ENCODE measurements around the gene DMRTC1B. TPM values are rescaled to one million over a fixed set of nuclear protein-coding genes. Genes with fewer than 3 reads are reported as not detected.
A peak's percentile ranks its signal among the peaks of the same experiment; 100 is the strongest.
"Not testable (repeated sequence)": the region's sequence is repeated elsewhere in the genome, so short reads cannot be mapped to it uniquely, and the experiment has no call there.

Gene DMRTC1B, protein sequence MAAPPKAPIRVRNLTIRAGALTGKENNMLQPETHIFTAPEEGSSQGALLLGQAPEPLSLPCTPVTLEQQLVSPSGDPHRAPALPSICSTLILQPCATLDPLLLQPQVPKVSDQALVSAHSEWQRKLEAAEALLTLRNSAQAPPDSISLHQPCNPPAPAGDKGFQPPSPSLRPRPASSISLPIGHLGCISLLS
- total RNA-seq (2021) (0.14 to 0.22 TPM (median 0.21 TPM) in 3 replicates), Bru-seq, nascent RNA (percentile 4 among the genes with signal in this experiment)
- long read RNA-seq, experiment 1 = 0 reads
- long read RNA-seq, experiment 2 = 0 reads
- long read RNA-seq, experiment 3 = 0 reads

DNA sequence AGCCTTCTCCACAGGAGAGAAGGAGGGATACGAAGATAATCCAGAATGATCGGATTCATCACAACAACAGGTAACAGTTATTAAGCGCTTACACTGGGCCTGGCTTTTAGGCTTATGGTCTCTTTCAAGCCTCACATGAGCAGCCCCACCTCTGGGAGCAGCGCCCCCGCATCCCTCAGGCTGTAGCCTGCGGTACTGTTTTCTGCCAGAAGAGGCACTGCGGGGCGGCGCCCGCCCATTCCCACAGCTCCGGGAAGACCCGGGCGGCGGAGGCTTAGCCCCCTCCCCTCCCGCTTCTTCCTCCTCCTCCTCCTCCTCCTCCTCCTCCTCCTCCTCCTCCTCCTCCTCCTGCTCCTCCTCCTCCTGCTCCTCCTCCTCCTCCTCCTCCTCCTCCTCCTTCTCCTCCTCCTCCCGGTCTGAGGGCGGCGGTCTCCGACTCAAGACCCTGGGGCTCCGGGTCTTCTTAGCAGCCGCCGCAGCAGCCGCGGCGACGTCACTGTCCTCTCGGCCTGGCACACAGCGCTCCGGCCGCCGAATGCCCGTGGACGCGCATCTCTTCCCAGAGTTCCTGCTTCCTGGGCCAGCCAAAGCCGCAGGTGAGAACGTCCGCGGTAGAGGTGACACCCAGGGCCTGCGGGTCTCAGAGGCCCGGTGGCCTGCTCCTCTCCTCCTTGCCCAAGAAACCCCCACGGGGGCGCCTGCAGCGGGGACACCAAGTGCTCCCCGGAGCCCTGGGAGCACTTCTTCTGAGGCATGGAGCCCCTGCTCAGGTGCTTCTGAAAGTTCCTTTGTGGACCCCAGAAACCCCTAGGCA, at the start of gene DMRTC1B:
TSS of gene DMRTC1B (plus strand) at position 238 of the 814 bp plus-strand sequence. CDS start 68,246 bp downstream, outside the sequence.
- H3K27ac Mint-ChIP-seq; H3K4me1 Mint-ChIP-seq; DNase-seq (ENCODE audit: low spot score); CTCF ChIA-PET; POLR2A ChIA-PET; H3K27me3 Mint-ChIP-seq (ENCODE audit: low read depth); H3K4me3 Mint-ChIP-seq; H3K36me3 Mint-ChIP-seq; H3K9me3 Mint-ChIP-seq: not testable (repeated sequence)
- ATAC-seq = peak; percentile 89

DNA sequence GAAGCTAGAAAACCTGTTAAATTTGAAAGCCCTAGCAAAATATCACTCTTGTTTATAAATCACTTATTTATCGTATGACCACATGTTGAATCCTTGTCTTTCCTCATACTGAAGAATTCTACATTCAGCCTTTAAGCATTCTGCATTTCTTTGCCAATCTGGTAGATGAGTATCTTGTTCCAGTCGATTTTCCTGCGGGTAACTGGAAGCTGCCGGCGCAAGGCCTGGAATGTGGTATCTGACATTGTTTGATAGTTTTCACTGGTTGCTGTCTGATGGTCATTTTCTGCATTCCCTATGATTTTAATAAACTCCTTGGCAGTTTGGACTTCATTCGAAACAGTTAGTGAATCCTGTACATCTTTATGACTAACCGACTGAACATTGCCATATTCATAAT, 48.8 kb upstream of the DMRTC1B start:
- no peak for DNase-seq (ENCODE audit: low spot score)
- Mint-ChIP-seq H3K4me1 (peaks cover 14% of the 10 kb centered on the region), H3K27ac (no peak overlapping the region), H3K4me3 (no peak overlapping the region), H3K27me3 (ENCODE audit: low read depth) (no peaks in the 10 kb centered on the region; the same call in 1 of the 2 replicates), H3K36me3 (no peaks in the 10 kb centered on the region), H3K9me3 (no peaks in the 10 kb centered on the region)
- TF ChIP-seq NFYB (CRISPR knock-in tag; conservative IDR thresholded peaks at IDR 0.05; ENCODE audit: low read depth) (no peak), ZNF219 (CRISPR knock-in tag; IDR thresholded peaks at IDR 0.05; ENCODE audit: borderline replicate concordance) (no peak), GABPB1 (CRISPR knock-in tag; IDR thresholded peaks at IDR 0.05) (no peak), MYBL2 (CRISPR knock-in tag; IDR thresholded peaks at IDR 0.05) (no peak), ETV6 (CRISPR knock-in tag; IDR thresholded peaks at IDR 0.05) (no peak), GRHL2 (CRISPR knock-in tag; IDR thresholded peaks at IDR 0.05; ENCODE audit: insufficient replicate concordance, severe bottlenecking) (no peak), MXD4 (CRISPR knock-in tag; IDR thresholded peaks at IDR 0.05; ENCODE audit: borderline replicate concordance) (no peak), ZNF121 (CRISPR knock-in tag; IDR thresholded peaks at IDR 0.05) (no peak), KAT7 (CRISPR knock-in tag; IDR thresholded peaks at IDR 0.05; ENCODE audit: borderline replicate concordance) (no peak), ZNF423 (CRISPR knock-in tag; IDR thresholded peaks at IDR 0.05) (no peak), CBFB (CRISPR knock-in tag; IDR thresholded peaks at IDR 0.05; ENCODE audit: low read depth) (no peak)
- TF ChIP-seq, protein P1, sequence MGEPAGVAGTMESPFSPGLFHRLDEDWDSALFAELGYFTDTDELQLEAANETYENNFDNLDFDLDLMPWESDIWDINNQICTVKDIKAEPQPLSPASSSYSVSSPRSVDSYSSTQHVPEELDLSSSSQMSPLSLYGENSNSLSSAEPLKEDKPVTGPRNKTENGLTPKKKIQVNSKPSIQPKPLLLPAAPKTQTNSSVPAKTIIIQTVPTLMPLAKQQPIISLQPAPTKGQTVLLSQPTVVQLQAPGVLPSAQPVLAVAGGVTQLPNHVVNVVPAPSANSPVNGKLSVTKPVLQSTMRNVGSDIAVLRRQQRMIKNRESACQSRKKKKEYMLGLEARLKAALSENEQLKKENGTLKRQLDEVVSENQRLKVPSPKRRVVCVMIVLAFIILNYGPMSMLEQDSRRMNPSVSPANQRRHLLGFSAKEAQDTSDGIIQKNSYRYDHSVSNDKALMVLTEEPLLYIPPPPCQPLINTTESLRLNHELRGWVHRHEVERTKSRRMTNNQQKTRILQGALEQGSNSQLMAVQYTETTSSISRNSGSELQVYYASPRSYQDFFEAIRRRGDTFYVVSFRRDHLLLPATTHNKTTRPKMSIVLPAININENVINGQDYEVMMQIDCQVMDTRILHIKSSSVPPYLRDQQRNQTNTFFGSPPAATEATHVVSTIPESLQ (CRISPR knock-in tag; IDR thresholded peaks at IDR 0.05) = no peak
- TF ChIP-seq, protein P2, sequence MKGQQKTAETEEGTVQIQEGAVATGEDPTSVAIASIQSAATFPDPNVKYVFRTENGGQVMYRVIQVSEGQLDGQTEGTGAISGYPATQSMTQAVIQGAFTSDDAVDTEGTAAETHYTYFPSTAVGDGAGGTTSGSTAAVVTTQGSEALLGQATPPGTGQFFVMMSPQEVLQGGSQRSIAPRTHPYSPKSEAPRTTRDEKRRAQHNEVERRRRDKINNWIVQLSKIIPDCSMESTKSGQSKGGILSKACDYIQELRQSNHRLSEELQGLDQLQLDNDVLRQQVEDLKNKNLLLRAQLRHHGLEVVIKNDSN (CRISPR knock-in tag; IDR thresholded peaks at IDR 0.05) = no peak
- TF ChIP-seq, protein P3, sequence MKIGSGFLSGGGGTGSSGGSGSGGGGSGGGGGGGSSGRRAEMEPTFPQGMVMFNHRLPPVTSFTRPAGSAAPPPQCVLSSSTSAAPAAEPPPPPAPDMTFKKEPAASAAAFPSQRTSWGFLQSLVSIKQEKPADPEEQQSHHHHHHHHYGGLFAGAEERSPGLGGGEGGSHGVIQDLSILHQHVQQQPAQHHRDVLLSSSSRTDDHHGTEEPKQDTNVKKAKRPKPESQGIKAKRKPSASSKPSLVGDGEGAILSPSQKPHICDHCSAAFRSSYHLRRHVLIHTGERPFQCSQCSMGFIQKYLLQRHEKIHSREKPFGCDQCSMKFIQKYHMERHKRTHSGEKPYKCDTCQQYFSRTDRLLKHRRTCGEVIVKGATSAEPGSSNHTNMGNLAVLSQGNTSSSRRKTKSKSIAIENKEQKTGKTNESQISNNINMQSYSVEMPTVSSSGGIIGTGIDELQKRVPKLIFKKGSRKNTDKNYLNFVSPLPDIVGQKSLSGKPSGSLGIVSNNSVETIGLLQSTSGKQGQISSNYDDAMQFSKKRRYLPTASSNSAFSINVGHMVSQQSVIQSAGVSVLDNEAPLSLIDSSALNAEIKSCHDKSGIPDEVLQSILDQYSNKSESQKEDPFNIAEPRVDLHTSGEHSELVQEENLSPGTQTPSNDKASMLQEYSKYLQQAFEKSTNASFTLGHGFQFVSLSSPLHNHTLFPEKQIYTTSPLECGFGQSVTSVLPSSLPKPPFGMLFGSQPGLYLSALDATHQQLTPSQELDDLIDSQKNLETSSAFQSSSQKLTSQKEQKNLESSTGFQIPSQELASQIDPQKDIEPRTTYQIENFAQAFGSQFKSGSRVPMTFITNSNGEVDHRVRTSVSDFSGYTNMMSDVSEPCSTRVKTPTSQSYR (CRISPR knock-in tag; IDR thresholded peaks at IDR 0.05) = no peak
- TF ChIP-seq, protein P4, sequence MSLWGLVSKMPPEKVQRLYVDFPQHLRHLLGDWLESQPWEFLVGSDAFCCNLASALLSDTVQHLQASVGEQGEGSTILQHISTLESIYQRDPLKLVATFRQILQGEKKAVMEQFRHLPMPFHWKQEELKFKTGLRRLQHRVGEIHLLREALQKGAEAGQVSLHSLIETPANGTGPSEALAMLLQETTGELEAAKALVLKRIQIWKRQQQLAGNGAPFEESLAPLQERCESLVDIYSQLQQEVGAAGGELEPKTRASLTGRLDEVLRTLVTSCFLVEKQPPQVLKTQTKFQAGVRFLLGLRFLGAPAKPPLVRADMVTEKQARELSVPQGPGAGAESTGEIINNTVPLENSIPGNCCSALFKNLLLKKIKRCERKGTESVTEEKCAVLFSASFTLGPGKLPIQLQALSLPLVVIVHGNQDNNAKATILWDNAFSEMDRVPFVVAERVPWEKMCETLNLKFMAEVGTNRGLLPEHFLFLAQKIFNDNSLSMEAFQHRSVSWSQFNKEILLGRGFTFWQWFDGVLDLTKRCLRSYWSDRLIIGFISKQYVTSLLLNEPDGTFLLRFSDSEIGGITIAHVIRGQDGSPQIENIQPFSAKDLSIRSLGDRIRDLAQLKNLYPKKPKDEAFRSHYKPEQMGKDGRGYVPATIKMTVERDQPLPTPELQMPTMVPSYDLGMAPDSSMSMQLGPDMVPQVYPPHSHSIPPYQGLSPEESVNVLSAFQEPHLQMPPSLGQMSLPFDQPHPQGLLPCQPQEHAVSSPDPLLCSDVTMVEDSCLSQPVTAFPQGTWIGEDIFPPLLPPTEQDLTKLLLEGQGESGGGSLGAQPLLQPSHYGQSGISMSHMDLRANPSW (CRISPR knock-in tag; conservative IDR thresholded peaks at IDR 0.05; ENCODE audit: low read depth) = no peak
- TF ChIP-seq, protein P5, sequence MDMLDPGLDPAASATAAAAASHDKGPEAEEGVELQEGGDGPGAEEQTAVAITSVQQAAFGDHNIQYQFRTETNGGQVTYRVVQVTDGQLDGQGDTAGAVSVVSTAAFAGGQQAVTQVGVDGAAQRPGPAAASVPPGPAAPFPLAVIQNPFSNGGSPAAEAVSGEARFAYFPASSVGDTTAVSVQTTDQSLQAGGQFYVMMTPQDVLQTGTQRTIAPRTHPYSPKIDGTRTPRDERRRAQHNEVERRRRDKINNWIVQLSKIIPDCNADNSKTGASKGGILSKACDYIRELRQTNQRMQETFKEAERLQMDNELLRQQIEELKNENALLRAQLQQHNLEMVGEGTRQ (CRISPR knock-in tag; IDR thresholded peaks at IDR 0.05) = no peak
- TF ChIP-seq, protein P6, sequence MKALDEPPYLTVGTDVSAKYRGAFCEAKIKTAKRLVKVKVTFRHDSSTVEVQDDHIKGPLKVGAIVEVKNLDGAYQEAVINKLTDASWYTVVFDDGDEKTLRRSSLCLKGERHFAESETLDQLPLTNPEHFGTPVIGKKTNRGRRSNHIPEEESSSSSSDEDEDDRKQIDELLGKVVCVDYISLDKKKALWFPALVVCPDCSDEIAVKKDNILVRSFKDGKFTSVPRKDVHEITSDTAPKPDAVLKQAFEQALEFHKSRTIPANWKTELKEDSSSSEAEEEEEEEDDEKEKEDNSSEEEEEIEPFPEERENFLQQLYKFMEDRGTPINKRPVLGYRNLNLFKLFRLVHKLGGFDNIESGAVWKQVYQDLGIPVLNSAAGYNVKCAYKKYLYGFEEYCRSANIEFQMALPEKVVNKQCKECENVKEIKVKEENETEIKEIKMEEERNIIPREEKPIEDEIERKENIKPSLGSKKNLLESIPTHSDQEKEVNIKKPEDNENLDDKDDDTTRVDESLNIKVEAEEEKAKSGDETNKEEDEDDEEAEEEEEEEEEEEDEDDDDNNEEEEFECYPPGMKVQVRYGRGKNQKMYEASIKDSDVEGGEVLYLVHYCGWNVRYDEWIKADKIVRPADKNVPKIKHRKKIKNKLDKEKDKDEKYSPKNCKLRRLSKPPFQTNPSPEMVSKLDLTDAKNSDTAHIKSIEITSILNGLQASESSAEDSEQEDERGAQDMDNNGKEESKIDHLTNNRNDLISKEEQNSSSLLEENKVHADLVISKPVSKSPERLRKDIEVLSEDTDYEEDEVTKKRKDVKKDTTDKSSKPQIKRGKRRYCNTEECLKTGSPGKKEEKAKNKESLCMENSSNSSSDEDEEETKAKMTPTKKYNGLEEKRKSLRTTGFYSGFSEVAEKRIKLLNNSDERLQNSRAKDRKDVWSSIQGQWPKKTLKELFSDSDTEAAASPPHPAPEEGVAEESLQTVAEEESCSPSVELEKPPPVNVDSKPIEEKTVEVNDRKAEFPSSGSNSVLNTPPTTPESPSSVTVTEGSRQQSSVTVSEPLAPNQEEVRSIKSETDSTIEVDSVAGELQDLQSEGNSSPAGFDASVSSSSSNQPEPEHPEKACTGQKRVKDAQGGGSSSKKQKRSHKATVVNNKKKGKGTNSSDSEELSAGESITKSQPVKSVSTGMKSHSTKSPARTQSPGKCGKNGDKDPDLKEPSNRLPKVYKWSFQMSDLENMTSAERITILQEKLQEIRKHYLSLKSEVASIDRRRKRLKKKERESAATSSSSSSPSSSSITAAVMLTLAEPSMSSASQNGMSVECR (CRISPR knock-in tag; IDR thresholded peaks at IDR 0.05; ENCODE audit: borderline replicate concordance) = no peak
- no peak for ATAC-seq
- CTCF ChIA-PET = no interaction called here
- POLR2A ChIA-PET = no interaction called here

All from WTC11 (cell line).